ENCODE results near the gene ENDOG.

DNA sequence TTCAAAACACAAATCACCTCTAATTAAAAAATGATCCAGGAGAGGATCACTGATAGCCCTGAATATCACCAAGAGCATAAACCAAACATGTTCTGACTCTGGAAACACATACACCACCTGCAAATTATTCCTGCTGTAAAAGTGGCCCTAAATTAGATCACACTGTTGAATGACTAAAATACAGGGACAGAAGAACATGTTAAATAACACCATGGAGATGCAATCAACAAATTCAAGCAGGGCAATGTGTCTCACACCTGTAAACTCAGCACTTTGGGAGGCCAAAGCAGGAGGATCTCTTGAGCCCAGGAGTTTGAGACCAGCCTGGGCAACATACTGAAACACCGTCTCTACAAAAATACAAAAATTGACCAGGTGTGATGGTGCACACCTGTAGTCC lies 29.5 kb downstream of the ENDOG start:
- TF ChIP-seq CTCF (IDR thresholded peaks at IDR 0.05): no peak
- no peak for TF ChIP-seq POLR2A (IDR thresholded peaks at IDR 0.05)
